ENCODE data around the gene PI4K2B. TPM values are rescaled to one million over a fixed set of nuclear protein-coding genes. Genes with fewer than 3 reads are reported as not detected.
"Not testable (repeated sequence)": the region's sequence is repeated elsewhere in the genome, so short reads cannot be mapped to it uniquely, and the experiment has no call there.

PI4K2B gene
- total RNA-seq, 1 donor from 2014 or later = 38.6 TPM

GRCh38 chr4:25248875-25249274 lies 15.0 kb downstream of the PI4K2B start:
- DNase-seq (ENCODE audit: low spot score); H3K27me3 Mint-ChIP-seq (ENCODE audit: low read depth); H3K27ac Mint-ChIP-seq; H3K4me3 Mint-ChIP-seq (ENCODE audit: low read depth); intact Hi-C loops (cut with micrococcal nuclease): not testable (repeated sequence)
- Mint-ChIP-seq H3K36me3 (ENCODE audit: low read depth) (peaks cover 40% of the 10 kb centered on the region), H3K9me3 (peaks cover 17% of the 10 kb centered on the region), H3K4me1 (ENCODE audit: low read depth) (peaks cover 23% of the 10 kb centered on the region)

- H3K4me3 Mint-ChIP-seq (ENCODE audit: low read depth); H3K27me3 Mint-ChIP-seq (ENCODE audit: low read depth); DNase-seq (ENCODE audit: low spot score); H3K27ac Mint-ChIP-seq; intact Hi-C loops (cut with micrococcal nuclease): not testable (repeated sequence)
- H3K4me1 Mint-ChIP-seq (ENCODE audit: low read depth) = peaks cover 23% of the 10 kb centered on the region
- peaks cover 11% of the 10 kb centered on the region for H3K9me3 Mint-ChIP-seq
- H3K36me3 Mint-ChIP-seq (ENCODE audit: low read depth) = peaks cover 34% of the 10 kb centered on the region
Measured at GRCh38 chr4:25249494-25249893, 15.7 kb downstream of the PI4K2B start.

- Mint-ChIP-seq H3K4me1 (ENCODE audit: low read depth) (peaks cover 20% of the 10 kb centered on the region), H3K9me3 (no peaks in the 10 kb centered on the region), H3K4me3 (ENCODE audit: low read depth) (no peak overlapping the region), H3K36me3 (ENCODE audit: low read depth) (peaks cover 30% of the 10 kb centered on the region), H3K27ac (peak overlapping the region; percentile 23), H3K27me3 (ENCODE audit: low read depth) (no peaks in the 10 kb centered on the region)
- intact Hi-C loops (cut with micrococcal nuclease) = loop anchor here (2.0 kb wide), 1 partner anchor 18 kb away; the partner anchor contains the start of gene PI4K2B
- no peak for DNase-seq (ENCODE audit: low spot score)
Measured at GRCh38 chr4:25252230-25253070, 18.6 kb downstream of the PI4K2B start.

- peaks cover 31% of the 10 kb centered on the region for H3K36me3 Mint-ChIP-seq (ENCODE audit: low read depth)
- no peaks in the 10 kb centered on the region for H3K9me3 Mint-ChIP-seq
- no peak overlapping the region for H3K4me3 Mint-ChIP-seq (ENCODE audit: low read depth)
- H3K4me1 Mint-ChIP-seq (ENCODE audit: low read depth) = peaks cover 20% of the 10 kb centered on the region
- intact Hi-C loops (cut with micrococcal nuclease) = loop anchor here (2.0 kb wide), 1 partner anchor 18 kb away; the partner anchor contains the start of gene PI4K2B
- no peak overlapping the region for H3K27ac Mint-ChIP-seq
- H3K27me3 Mint-ChIP-seq (ENCODE audit: low read depth) = no peaks in the 10 kb centered on the region
- DNase-seq (ENCODE audit: low spot score) = no peak
Measured at GRCh38 chr4:25253071-25253445, 19.2 kb downstream of the PI4K2B start.

GRCh38 chr4:25253786-25254185 lies 20.0 kb downstream of the PI4K2B start:
- intact Hi-C loops (cut with micrococcal nuclease) = loop anchor here (2.0 kb wide), 1 partner anchor 19 kb away; the partner anchor contains the start of gene PI4K2B
- H3K9me3 Mint-ChIP-seq; H3K27ac Mint-ChIP-seq; H3K4me3 Mint-ChIP-seq (ENCODE audit: low read depth); H3K27me3 Mint-ChIP-seq (ENCODE audit: low read depth); DNase-seq (ENCODE audit: low spot score): not testable (repeated sequence)
- H3K4me1 Mint-ChIP-seq (ENCODE audit: low read depth) = peaks cover 20% of the 10 kb centered on the region
- peaks cover 28% of the 10 kb centered on the region for H3K36me3 Mint-ChIP-seq (ENCODE audit: low read depth)

GRCh38 chr4:25258980-25259578 lies 25.2 kb downstream of the PI4K2B start:
- no peak for DNase-seq (ENCODE audit: low spot score)
- peaks cover 37% of the 10 kb centered on the region for H3K36me3 Mint-ChIP-seq (ENCODE audit: low read depth)
- H3K4me1 Mint-ChIP-seq (ENCODE audit: low read depth) = no peaks in the 10 kb centered on the region
- no peaks in the 10 kb centered on the region for H3K27me3 Mint-ChIP-seq (ENCODE audit: low read depth)
- H3K4me3 Mint-ChIP-seq (ENCODE audit: low read depth) = no peak overlapping the region
- no peaks in the 10 kb centered on the region for H3K9me3 Mint-ChIP-seq
- no peak overlapping the region for H3K27ac Mint-ChIP-seq
- intact Hi-C loops (cut with micrococcal nuclease) = no loop called here

GRCh38 chr4:25271866-25272265 lies 38.0 kb downstream of the PI4K2B start:
- Mint-ChIP-seq H3K27ac (no peak overlapping the region), H3K4me1 (ENCODE audit: low read depth) (no peaks in the 10 kb centered on the region), H3K4me3 (ENCODE audit: low read depth) (no peak overlapping the region), H3K9me3 (no peaks in the 10 kb centered on the region), H3K36me3 (ENCODE audit: low read depth) (peaks cover 55% of the 10 kb centered on the region), H3K27me3 (ENCODE audit: low read depth) (no peaks in the 10 kb centered on the region)
- no peak for DNase-seq (ENCODE audit: low spot score)
- intact Hi-C loops (cut with micrococcal nuclease) = no loop called here

GRCh38 chr4:25280210-25280609 lies 46.4 kb downstream of the PI4K2B start:
- no peak overlapping the region for H3K4me3 Mint-ChIP-seq (ENCODE audit: low read depth)
- peaks cover 2% of the 10 kb centered on the region for H3K4me1 Mint-ChIP-seq (ENCODE audit: low read depth)
- no peak for DNase-seq (ENCODE audit: low spot score)
- intact Hi-C loops (cut with micrococcal nuclease) = no loop called here
- peaks cover 25% of the 10 kb centered on the region for H3K36me3 Mint-ChIP-seq (ENCODE audit: low read depth)
- H3K27me3 Mint-ChIP-seq (ENCODE audit: low read depth) = no peaks in the 10 kb centered on the region
- H3K9me3 Mint-ChIP-seq = no peaks in the 10 kb centered on the region
- no peak overlapping the region for H3K27ac Mint-ChIP-seq

GRCh38 chr4:25283948-25284347 lies 50.1 kb downstream of the PI4K2B start:
- H3K9me3 Mint-ChIP-seq = peaks cover 16% of the 10 kb centered on the region
- H3K4me3 Mint-ChIP-seq (ENCODE audit: low read depth) = no peak overlapping the region
- peaks cover 16% of the 10 kb centered on the region for H3K36me3 Mint-ChIP-seq (ENCODE audit: low read depth)
- no peak overlapping the region for H3K27ac Mint-ChIP-seq
- intact Hi-C loops (cut with micrococcal nuclease) = no loop called here
- peaks cover 5% of the 10 kb centered on the region for H3K27me3 Mint-ChIP-seq (ENCODE audit: low read depth)
- H3K4me1 Mint-ChIP-seq (ENCODE audit: low read depth) = no peaks in the 10 kb centered on the region
- no peak for DNase-seq (ENCODE audit: low spot score)

- peaks cover 5% of the 10 kb centered on the region for H3K27me3 Mint-ChIP-seq (ENCODE audit: low read depth)
- intact Hi-C loops (cut with micrococcal nuclease) = no loop called here
- no peaks in the 10 kb centered on the region for H3K4me1 Mint-ChIP-seq (ENCODE audit: low read depth)
- peaks cover 17% of the 10 kb centered on the region for H3K9me3 Mint-ChIP-seq
- no peak overlapping the region for H3K4me3 Mint-ChIP-seq (ENCODE audit: low read depth)
- DNase-seq (ENCODE audit: low spot score) = no peak
- peaks cover 16% of the 10 kb centered on the region for H3K36me3 Mint-ChIP-seq (ENCODE audit: low read depth)
- H3K27ac Mint-ChIP-seq = no peak overlapping the region
Measured at GRCh38 chr4:25284466-25284865, 50.6 kb downstream of the PI4K2B start.

- intact Hi-C loops (cut with micrococcal nuclease) = no loop called here
- H3K27ac Mint-ChIP-seq = no peak overlapping the region
- no peak overlapping the region for H3K4me3 Mint-ChIP-seq (ENCODE audit: low read depth)
- H3K27me3 Mint-ChIP-seq (ENCODE audit: low read depth) = peaks cover 5% of the 10 kb centered on the region
- no peak for DNase-seq (ENCODE audit: low spot score)
- H3K4me1 Mint-ChIP-seq (ENCODE audit: low read depth) = no peaks in the 10 kb centered on the region
- peaks cover 17% of the 10 kb centered on the region for H3K9me3 Mint-ChIP-seq
- no peaks in the 10 kb centered on the region for H3K36me3 Mint-ChIP-seq (ENCODE audit: low read depth)
Measured at GRCh38 chr4:25290490-25291067, 56.7 kb downstream of the PI4K2B start.

- H3K4me3 Mint-ChIP-seq (ENCODE audit: low read depth) = no peak overlapping the region
- no peaks in the 10 kb centered on the region for H3K4me1 Mint-ChIP-seq (ENCODE audit: low read depth)
- H3K36me3 Mint-ChIP-seq (ENCODE audit: low read depth) = no peaks in the 10 kb centered on the region
- intact Hi-C loops (cut with micrococcal nuclease) = no loop called here
- H3K9me3 Mint-ChIP-seq = peaks cover 17% of the 10 kb centered on the region
- peaks cover 5% of the 10 kb centered on the region for H3K27me3 Mint-ChIP-seq (ENCODE audit: low read depth)
- no peak for DNase-seq (ENCODE audit: low spot score)
- no peak overlapping the region for H3K27ac Mint-ChIP-seq
Measured at GRCh38 chr4:25291158-25291733, 57.4 kb downstream of the PI4K2B start.

All from activated T-helper 2 cell treated with anti-CD3 and anti-CD28 coated beads, Interferon-gamma antibody, Interleukin-2, Interleukin-4, amounts not matched to agents 10 μg/mL and 5 μg/mL and 100 μg/mL, durations not matched to agents 14 hours and 24 hours and 36 hours (primary cell).